ENCODE results near the gene MBTPS1. TPM values are rescaled to one million over a fixed set of nuclear protein-coding genes. Genes with fewer than 3 reads are reported as not detected.

The MBTPS1 gene
- total RNA-seq, 2 experiments from 2014 or later, result 36.9 to 41.3 TPM

DNA sequence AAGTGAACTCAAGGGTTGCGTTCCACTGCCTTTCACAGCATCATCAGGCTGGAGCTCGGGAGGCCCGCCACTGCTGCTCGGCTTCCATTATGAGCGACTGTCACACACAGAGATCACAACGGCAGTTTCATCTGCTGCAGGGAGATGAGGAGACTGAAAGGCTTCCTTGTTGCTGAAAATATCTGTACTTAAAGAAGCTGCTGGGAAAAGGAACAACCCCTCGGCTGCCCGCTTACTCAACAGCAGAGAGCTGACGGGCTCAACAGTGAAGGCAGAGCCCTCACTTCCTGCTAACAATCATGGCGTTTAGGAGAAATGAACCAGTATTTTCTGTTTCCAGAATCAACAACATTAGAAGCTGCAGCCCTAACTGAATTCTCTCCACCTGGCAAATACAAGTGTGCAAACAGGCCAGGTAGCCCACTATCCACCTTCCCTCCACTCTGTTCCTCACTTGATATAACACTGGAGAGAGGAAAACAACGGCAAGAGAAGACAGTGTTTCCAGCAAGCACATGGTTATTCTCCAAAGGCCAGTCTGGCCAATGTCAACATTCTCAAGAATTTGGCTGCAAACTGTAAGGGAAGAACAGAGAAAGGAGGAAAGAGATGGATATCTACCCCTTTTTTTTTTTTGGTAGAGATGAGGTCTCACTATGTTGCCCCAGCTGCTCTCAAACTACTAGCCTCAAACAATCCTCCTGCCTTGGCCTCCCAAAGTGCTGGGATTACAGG lies 33.7 kb downstream of the MBTPS1 start:
- Mint-ChIP-seq H3K9me3 (no peaks in the 10 kb centered on the region), H3K4me1 (ENCODE audit: low read depth) (peaks cover 16% of the 10 kb centered on the region), H3K27me3 (ENCODE audit: low read depth) (no peaks in the 10 kb centered on the region), H3K4me3 (no peak overlapping the region), H3K27ac (no peak overlapping the region), H3K36me3 (ENCODE audit: low read depth) (peaks cover 21% of the 10 kb centered on the region)
- DNase-seq, result no peak
- intact Hi-C loops (cut with micrococcal nuclease), result no loop called here
- CTCF ChIA-PET, result interaction anchor here (0.7 to 8.4 kb wide), 5 partner anchors 17 to 104 kb away, joined by 3 to 138 read pairs (median 42); partner anchors contain the start of genes MBTPS1 and TAF1C

DNA sequence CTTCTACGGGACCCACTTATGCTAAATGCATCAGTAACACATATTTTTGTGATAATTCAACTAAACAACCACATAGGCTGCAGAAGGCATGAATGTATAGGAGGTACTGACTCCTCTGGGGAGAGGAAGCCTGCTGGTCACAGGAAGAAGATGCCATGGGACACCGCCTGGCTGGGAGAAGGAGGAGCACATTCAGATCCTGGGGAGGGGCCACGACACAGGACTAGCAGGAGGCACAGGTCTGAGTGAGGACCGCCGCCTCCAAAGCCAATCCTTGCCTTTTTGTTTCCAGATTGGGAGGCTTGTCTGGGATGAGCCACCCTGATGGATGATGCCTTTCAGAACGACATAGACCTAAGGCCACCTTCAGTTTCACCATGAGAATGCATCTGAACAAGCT lies 34.6 kb downstream of the MBTPS1 start:
- Mint-ChIP-seq H3K9me3 (no peaks in the 10 kb centered on the region), H3K36me3 (ENCODE audit: low read depth) (peaks cover 22% of the 10 kb centered on the region), H3K27me3 (ENCODE audit: low read depth) (no peaks in the 10 kb centered on the region), H3K4me3 (no peak overlapping the region), H3K27ac (no peak overlapping the region), H3K4me1 (ENCODE audit: low read depth) (peaks cover 10% of the 10 kb centered on the region)
- intact Hi-C loops (cut with micrococcal nuclease), result no loop called here
- CTCF ChIA-PET, result interaction anchor here (1.6 to 8.4 kb wide), 4 partner anchors 16 to 93 kb away, joined by 4 to 138 read pairs (median 24); partner anchors contain the start of gene MBTPS1
- DNase-seq, result no peak

DNA sequence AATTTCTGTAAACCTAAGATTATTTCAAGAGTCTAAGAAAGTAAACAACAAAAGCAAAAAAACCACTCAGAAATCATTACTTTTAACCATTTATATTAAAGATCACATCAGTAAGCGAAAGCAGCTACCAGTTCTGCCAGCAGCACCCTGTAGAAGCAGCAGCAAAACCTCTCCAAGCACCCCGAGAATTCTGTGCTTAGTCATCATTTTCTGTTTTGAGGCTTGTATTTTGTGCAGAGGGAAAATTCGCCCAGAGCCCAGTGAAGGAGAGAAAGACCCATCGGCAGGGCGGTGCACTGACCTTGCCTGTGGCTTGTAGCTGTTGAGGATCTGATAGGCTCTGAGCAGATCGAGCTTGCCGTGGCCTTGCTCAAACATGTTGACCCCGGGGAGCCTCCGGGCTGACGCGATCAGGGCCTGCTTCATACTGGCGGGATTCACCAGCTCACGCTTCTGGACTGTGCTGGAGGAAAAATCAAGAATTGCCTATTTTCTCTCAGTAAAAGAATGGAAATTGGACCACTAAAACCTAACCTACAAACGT lies 35.2 kb downstream of the MBTPS1 start:
- Mint-ChIP-seq H3K4me1 (ENCODE audit: low read depth) (peaks cover 8% of the 10 kb centered on the region), H3K9me3 (no peaks in the 10 kb centered on the region), H3K4me3 (no peak overlapping the region), H3K27ac (no peak overlapping the region), H3K36me3 (ENCODE audit: low read depth) (peaks cover 22% of the 10 kb centered on the region), H3K27me3 (ENCODE audit: low read depth) (no peaks in the 10 kb centered on the region)
- intact Hi-C loops (cut with micrococcal nuclease), result no loop called here
- CTCF ChIA-PET, result interaction anchor here (0.7 to 1.8 kb wide), 4 partner anchors 15 to 186 kb away, joined by 3 to 5 read pairs (median 4); partner anchors contain the start of gene MBTPS1
- no peak for DNase-seq

DNA sequence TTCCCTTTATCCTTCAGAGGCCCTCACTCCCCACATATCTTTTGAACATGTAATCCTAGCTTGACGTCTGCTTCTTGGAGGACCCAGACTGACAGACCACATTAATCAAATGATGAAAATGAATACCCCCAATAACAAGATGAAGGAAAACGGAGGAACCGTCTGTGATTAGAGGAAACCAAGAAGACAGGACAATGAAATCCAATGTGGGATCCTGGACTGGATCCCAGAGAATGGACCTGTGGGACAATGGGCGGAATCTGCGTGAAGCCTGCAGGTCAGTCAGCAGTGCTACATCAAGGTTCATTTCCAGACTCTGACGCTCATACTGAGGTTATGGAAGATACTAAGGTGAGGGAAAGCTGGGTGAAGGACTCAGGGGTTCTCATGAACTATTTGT lies 35.9 kb downstream of the MBTPS1 start:
- Mint-ChIP-seq H3K36me3 (ENCODE audit: low read depth) (peaks cover 23% of the 10 kb centered on the region), H3K4me3 (no peak overlapping the region), H3K4me1 (ENCODE audit: low read depth) (peaks cover 3% of the 10 kb centered on the region), H3K27ac (no peak overlapping the region), H3K9me3 (no peaks in the 10 kb centered on the region), H3K27me3 (ENCODE audit: low read depth) (no peaks in the 10 kb centered on the region)
- DNase-seq, result no peak
- intact Hi-C loops (cut with micrococcal nuclease), result no loop called here
- CTCF ChIA-PET, result interaction anchor here (1.4 to 1.8 kb wide), 2 partner anchors 14 to 114 kb away, joined by 3 to 5 read pairs; no protein-coding TSS in a partner anchor

DNA sequence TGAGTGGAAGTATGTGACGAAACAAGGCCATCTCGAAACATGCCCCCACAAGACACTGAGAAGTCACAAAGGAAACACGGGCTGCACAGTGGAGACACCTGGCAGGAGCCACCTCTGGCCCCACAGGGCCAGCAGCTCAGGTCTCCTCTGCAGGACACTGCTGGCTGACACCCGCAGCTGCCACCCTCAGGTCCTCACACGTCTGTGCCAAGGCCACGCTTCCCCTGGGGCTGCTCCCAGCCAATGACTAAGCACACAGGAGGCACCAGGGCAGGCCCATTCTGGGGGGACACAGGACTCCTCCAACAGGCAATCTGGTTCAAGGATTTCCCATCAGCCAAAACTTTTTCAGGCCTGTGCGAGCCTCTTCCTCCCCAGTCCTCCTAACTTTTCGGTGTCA lies 36.4 kb downstream of the MBTPS1 start:
- intact Hi-C loops (cut with micrococcal nuclease), result no loop called here

DNA sequence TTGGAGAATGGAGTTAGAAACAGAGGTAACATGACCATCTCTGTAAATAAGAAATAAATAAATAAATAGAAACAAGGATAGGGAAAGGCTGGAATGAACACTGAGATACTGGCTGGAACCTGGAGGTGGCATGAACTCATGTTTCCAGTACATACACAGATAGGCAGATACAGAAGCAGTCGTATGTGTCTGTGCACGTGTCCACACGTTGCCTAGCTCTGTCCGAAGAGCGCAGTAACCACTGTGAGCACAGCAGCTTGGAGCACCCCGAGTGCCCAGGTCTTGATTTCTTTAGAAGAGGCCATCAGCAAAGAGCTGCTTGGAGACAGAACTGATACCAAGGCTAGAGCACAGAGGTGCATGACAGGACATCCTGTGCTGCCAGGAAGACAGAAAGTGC lies 37.1 kb downstream of the MBTPS1 start:
- Mint-ChIP-seq H3K4me3 (no peak overlapping the region), H3K4me1 (ENCODE audit: low read depth) (peaks cover 2% of the 10 kb centered on the region), H3K27me3 (ENCODE audit: low read depth) (no peaks in the 10 kb centered on the region), H3K27ac (no peak overlapping the region), H3K9me3 (no peaks in the 10 kb centered on the region), H3K36me3 (ENCODE audit: low read depth) (peaks cover 26% of the 10 kb centered on the region)
- DNase-seq, result no peak
- intact Hi-C loops (cut with micrococcal nuclease), result no loop called here
- CTCF ChIA-PET, result interaction anchor here (0.8 to 1.2 kb wide), 2 partner anchors 9 to 107 kb away, joined by 4 read pairs; partner anchors contain the start of gene TAF1C

More for the DNA sequence above, 36.4 kb downstream of the MBTPS1 start:
- Mint-ChIP-seq H3K9me3 (no peaks in the 10 kb centered on the region), H3K27ac (no peak overlapping the region), H3K36me3 (ENCODE audit: low read depth) (peaks cover 26% of the 10 kb centered on the region), H3K27me3 (ENCODE audit: low read depth) (no peaks in the 10 kb centered on the region), H3K4me3 (no peak overlapping the region), H3K4me1 (ENCODE audit: low read depth) (peaks cover 2% of the 10 kb centered on the region)
- no peak for DNase-seq
- CTCF ChIA-PET, result interaction anchor here (0.5 to 1.8 kb wide), 5 partner anchors 8 to 114 kb away, joined by 3 to 5 read pairs (median 4); partner anchors contain the start of gene TAF1C

DNA sequence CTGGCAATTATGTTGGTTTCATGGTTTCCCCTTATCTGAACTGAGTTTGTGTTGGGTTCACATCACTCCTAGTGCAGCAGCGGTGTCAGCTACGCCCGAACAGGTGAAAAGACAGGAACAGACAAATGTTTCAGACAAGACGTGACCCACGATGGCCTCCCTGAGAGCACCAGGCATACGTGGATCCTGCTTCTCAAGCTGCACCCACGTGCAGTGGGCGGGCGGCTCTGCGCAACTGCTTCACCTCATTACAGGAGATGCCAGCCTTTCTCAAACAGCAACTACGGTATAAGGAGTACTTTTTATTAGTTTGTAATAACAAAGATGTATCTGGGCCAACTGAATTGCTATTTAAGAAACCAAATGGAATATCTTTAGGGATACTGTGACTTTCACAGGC lies 41.4 kb downstream of the MBTPS1 start:
- peaks cover 21% of the 10 kb centered on the region for H3K36me3 Mint-ChIP-seq (ENCODE audit: low read depth)
- no peak for DNase-seq
- H3K27me3 Mint-ChIP-seq (ENCODE audit: low read depth), result no peaks in the 10 kb centered on the region
- H3K4me3 Mint-ChIP-seq, result no peak overlapping the region
- CTCF ChIA-PET, result interaction anchor here (1.1 to 1.2 kb wide), 2 partner anchors 9 kb away, joined by 5 to 6 read pairs; no protein-coding TSS in a partner anchor
- no peaks in the 10 kb centered on the region for H3K9me3 Mint-ChIP-seq
- peaks cover 2% of the 10 kb centered on the region for H3K4me1 Mint-ChIP-seq (ENCODE audit: low read depth)
- no peak overlapping the region for H3K27ac Mint-ChIP-seq
- intact Hi-C loops (cut with micrococcal nuclease), result no loop called here

DNA sequence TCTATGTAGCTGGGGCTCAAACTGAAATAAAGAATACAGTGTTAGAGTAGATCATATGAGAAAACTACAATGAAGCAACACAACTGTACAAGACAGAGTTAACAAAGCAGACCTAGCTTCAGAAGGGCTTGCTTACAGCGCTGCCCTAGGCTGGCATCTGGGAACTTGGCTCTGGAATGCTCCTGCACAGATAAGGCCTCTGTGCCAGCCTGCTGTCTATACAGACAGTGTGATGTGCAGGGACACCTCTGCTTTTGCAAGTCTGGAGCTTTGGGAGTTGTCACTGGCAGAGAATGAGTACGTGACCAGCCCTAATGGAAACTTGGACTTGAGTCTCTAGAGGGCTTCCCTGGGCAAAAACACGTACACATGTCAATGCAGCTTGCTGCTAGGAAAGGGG lies 42.0 kb downstream of the MBTPS1 start:
- H3K4me3 Mint-ChIP-seq, result no peak overlapping the region
- CTCF ChIA-PET, result interaction anchor here (1.1 to 1.2 kb wide), 2 partner anchors 9 to 10 kb away, joined by 5 to 6 read pairs; no protein-coding TSS in a partner anchor
- H3K27me3 Mint-ChIP-seq (ENCODE audit: low read depth), result no peaks in the 10 kb centered on the region
- intact Hi-C loops (cut with micrococcal nuclease), result no loop called here
- no peak for DNase-seq
- H3K4me1 Mint-ChIP-seq (ENCODE audit: low read depth), result peaks cover 2% of the 10 kb centered on the region
- H3K27ac Mint-ChIP-seq, result no peak overlapping the region
- no peaks in the 10 kb centered on the region for H3K9me3 Mint-ChIP-seq
- peaks cover 21% of the 10 kb centered on the region for H3K36me3 Mint-ChIP-seq (ENCODE audit: low read depth)

DNA sequence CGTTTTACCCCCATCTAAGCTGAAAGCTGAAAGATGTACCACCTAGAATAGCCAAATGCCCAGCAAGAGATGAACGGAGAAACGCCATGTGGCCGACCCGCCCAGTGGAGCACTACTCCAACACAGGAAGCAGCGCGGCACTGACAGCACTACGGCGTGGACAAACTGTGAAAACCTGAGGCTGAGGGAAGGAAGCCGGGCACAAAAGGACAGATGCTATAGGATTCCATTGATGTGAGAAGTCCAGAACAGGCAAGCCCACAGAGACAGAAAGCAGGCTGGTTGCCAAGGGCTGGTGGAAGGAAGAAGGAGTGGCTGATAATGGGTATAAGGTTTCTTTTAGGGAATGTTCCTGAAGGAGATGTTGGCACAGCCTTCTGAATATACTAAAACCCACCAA lies 44.7 kb downstream of the MBTPS1 start:
- Mint-ChIP-seq H3K9me3 (no peaks in the 10 kb centered on the region), H3K36me3 (ENCODE audit: low read depth) (peaks cover 26% of the 10 kb centered on the region), H3K4me1 (ENCODE audit: low read depth) (no peaks in the 10 kb centered on the region), H3K27me3 (ENCODE audit: low read depth) (no peaks in the 10 kb centered on the region), H3K27ac (no peak overlapping the region), H3K4me3 (no peak overlapping the region)
- intact Hi-C loops (cut with micrococcal nuclease), result no loop called here
- DNase-seq, result no peak
- CTCF ChIA-PET, result interaction anchor here (1.0 kb wide), 1 partner anchor 115 kb away, joined by 3 read pairs; no protein-coding TSS in a partner anchor

DNA sequence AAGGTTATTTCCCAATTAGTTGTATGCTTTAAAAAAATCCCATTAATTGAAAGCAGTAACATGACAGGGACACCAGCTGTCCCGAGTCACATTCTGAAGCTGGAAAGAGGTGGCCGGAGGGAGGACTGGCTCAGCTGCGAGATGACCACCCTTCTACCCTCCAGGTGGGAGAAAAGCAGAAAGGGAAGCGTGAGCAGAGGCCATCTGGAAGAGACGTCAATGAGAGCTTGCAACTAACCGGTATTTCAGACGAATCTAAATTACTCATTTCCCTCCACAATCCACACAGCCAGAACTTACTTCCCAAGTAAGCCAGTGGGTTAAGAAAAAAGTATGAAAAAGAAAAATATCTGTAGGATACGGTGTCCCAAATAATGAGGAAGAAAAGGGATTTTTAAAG lies 45.6 kb downstream of the MBTPS1 start:
- no peak overlapping the region for H3K27ac Mint-ChIP-seq
- no peaks in the 10 kb centered on the region for H3K4me1 Mint-ChIP-seq (ENCODE audit: low read depth)
- no peak for DNase-seq
- H3K27me3 Mint-ChIP-seq (ENCODE audit: low read depth), result no peaks in the 10 kb centered on the region
- peaks cover 26% of the 10 kb centered on the region for H3K36me3 Mint-ChIP-seq (ENCODE audit: low read depth)
- no peak overlapping the region for H3K4me3 Mint-ChIP-seq
- CTCF ChIA-PET, result interaction anchor here (0.7 to 1.6 kb wide), 5 partner anchors 14 to 145 kb away, joined by 3 to 5 read pairs (median 3); no protein-coding TSS in a partner anchor
- intact Hi-C loops (cut with micrococcal nuclease), result no loop called here
- H3K9me3 Mint-ChIP-seq, result no peaks in the 10 kb centered on the region

DNA sequence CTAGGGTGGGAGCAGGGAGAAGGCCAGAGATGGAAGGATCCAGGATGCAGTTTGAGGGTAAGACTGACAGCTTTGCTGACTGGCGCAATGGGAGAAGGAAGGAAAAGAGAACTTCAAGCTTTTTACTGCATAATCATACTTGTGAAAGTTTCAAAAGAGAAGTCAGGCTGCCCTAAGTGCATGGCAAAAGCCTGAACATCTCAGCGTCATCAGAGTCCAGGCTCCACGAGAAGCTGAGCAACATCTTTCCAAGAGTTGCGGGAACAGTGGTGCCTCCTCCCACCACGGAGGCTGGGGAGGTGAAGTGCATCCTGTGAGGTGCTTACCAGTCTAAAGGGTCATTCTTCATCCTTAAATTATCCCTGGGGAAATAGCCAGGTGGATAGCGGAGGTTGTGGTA lies 47.2 kb downstream of the MBTPS1 start:
- Mint-ChIP-seq H3K27me3 (ENCODE audit: low read depth) (no peaks in the 10 kb centered on the region), H3K9me3 (no peaks in the 10 kb centered on the region), H3K36me3 (ENCODE audit: low read depth) (peaks cover 19% of the 10 kb centered on the region), H3K27ac (no peak overlapping the region), H3K4me1 (ENCODE audit: low read depth) (no peaks in the 10 kb centered on the region), H3K4me3 (no peak overlapping the region)
- intact Hi-C loops (cut with micrococcal nuclease), result no loop called here
- no peak for DNase-seq
- CTCF ChIA-PET, result interaction anchor here (0.7 to 7.8 kb wide), 5 partner anchors 15 to 142 kb away, joined by 3 to 90 read pairs (median 4); partner anchors contain the start of genes OSGIN1 and TAF1C

DNA sequence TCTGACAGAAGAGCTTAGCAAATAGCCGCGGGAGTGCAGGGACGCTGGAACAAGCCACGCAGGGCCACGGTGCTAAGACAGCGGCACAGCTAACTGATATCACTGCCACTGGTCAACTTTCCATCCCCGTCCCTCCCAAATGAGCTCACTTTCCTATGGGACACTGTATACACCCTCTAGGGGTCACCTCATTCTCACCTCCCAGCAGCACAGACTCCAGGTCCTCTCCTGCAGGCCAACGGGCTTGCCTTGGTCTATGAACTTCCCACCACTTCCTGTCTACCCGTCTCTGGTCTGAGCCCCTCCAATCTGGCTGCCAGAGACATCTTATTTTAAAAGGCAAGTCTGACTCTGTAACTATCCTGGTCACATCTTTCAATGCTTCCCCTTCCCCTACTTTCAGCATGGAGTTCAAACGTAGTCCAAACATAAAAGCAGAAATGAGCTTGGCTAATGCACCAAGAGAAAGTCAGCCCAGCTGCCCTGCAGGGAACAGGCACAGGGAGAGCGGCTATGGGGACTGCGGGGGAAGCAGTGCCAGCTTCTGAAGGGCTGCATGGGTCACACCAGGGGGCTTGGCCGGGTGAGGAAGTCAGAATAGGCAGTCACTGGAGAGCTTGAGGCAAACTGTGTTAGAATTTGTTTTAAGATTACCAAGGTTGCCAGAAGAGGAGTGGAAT lies 47.8 kb downstream of the MBTPS1 start:
- CTCF ChIA-PET, result interaction anchor here (0.8 to 7.8 kb wide), 5 partner anchors 16 to 142 kb away, joined by 3 to 90 read pairs (median 26); partner anchors contain the start of genes OSGIN1 and TAF1C
- no peak overlapping the region for H3K4me3 Mint-ChIP-seq
- H3K36me3 Mint-ChIP-seq (ENCODE audit: low read depth), result peaks cover 15% of the 10 kb centered on the region
- H3K9me3 Mint-ChIP-seq, result no peaks in the 10 kb centered on the region
- no peak overlapping the region for H3K27ac Mint-ChIP-seq
- H3K4me1 Mint-ChIP-seq (ENCODE audit: low read depth), result no peaks in the 10 kb centered on the region
- DNase-seq, result no peak
- intact Hi-C loops (cut with micrococcal nuclease), result no loop called here
- H3K27me3 Mint-ChIP-seq (ENCODE audit: low read depth), result no peaks in the 10 kb centered on the region

Data from activated naive CD4-positive, alpha-beta T cell treated with anti-CD3 and anti-CD28 coated beads for 36 hours (primary cell).